Osteocyte (in vitro differentiated cells): ENCODE data around the gene PLEKHO1. TPM values are rescaled to one million over a fixed set of nuclear protein-coding genes. Genes with fewer than 3 reads are reported as not detected.
A peak's percentile ranks its signal among the peaks of the same experiment; 100 is the strongest.

Experiments used
- DNase-seq: peaks from one replicate; pipeline ENCODE4 v3.0.0; 2021; ENCODE audit warnings: mixed read lengths; ENCODE audit not compliant: unreplicated experiment; ENCODE audit errors: extremely low spot score
- H3K27ac Mint-ChIP-seq: one replicate; pipeline ENCODE4 v1.8.0; 2021; ENCODE audit warnings: mild to moderate bottlenecking, mixed read lengths; ENCODE audit not compliant: unreplicated experiment
- H3K27me3 Mint-ChIP-seq: one replicate; pipeline ENCODE4 v1.8.0; 2021; ENCODE audit warnings: mixed read lengths; ENCODE audit not compliant: unreplicated experiment
- H3K36me3 Mint-ChIP-seq: one replicate; pipeline ENCODE4 v1.8.0; 2021; ENCODE audit warnings: mixed read lengths; ENCODE audit not compliant: unreplicated experiment
- H3K4me1 Mint-ChIP-seq: one replicate; pipeline ENCODE4 v1.8.0; 2021; ENCODE audit warnings: mixed read lengths; ENCODE audit not compliant: unreplicated experiment
- H3K4me3 Mint-ChIP-seq: one replicate; pipeline ENCODE4 v1.8.0; 2021; ENCODE audit warnings: mild to moderate bottlenecking, moderate library complexity, mixed read lengths; ENCODE audit not compliant: unreplicated experiment
- H3K9me3 Mint-ChIP-seq: one replicate; pipeline ENCODE4 v1.8.0; 2021; ENCODE audit warnings: mixed read lengths; ENCODE audit not compliant: unreplicated experiment
- total RNA-seq: library from RNA; stranded (reverse); gene quantifications from 2 replicates; pipeline ENCODE4 v1.2.1, GENCODE V29; 2021
- TF ChIP-seq, protein P1 (sequence below): fragments of 200-600 bp; sonication (generic); IDR thresholded peaks from 2 replicates; pipeline ENCODE4 v1.5.0; 2021; ENCODE audit warnings: antibody characterized with exemption, mild to moderate bottlenecking, moderate library complexity

Gene PLEKHO1
- total RNA-seq, 1 donor from 2014 or later, result 52.2 TPM

DNA sequence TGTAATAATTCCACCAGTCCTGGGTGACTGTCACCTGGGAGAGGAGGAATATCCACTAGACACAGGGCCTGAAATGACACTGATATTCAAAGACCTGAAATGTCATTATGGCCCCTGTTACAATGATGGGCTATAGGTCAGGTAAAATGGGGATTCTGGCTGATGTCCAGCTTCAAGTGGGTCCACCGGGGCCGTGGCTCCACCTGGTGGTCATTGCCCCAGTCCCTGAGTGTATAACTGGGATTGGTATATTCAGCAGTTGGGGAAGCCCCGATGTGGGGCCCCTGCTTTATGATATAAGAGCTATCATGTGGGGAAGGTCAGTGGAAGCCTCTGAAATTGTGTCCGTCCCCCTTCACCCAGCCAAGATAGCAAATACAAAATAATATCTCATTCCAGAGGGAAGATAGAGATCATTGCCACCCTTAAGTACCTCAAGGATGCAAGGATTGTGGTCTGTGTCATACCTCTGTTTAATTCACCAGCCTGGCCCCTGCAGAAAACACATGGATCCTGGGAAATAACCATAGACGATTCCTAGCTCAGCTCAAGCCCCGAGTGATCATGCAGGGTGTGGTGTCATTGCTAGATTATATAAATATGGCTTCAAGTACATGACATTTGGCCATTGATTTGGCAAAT lies 19.4 kb downstream of the PLEKHO1 start:
- peak; percentile 87 for DNase-seq
- no peaks in the 10 kb centered on the region for H3K9me3 Mint-ChIP-seq
- TF ChIP-seq, protein P1, sequence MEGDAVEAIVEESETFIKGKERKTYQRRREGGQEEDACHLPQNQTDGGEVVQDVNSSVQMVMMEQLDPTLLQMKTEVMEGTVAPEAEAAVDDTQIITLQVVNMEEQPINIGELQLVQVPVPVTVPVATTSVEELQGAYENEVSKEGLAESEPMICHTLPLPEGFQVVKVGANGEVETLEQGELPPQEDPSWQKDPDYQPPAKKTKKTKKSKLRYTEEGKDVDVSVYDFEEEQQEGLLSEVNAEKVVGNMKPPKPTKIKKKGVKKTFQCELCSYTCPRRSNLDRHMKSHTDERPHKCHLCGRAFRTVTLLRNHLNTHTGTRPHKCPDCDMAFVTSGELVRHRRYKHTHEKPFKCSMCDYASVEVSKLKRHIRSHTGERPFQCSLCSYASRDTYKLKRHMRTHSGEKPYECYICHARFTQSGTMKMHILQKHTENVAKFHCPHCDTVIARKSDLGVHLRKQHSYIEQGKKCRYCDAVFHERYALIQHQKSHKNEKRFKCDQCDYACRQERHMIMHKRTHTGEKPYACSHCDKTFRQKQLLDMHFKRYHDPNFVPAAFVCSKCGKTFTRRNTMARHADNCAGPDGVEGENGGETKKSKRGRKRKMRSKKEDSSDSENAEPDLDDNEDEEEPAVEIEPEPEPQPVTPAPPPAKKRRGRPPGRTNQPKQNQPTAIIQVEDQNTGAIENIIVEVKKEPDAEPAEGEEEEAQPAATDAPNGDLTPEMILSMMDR, result peak; percentile 85
- no peak overlapping the region for H3K27ac Mint-ChIP-seq
- H3K4me3 Mint-ChIP-seq, result no peak overlapping the region
- H3K36me3 Mint-ChIP-seq, result no peaks in the 10 kb centered on the region
- no peaks in the 10 kb centered on the region for H3K27me3 Mint-ChIP-seq
- peaks cover 13% of the 10 kb centered on the region for H3K4me1 Mint-ChIP-seq

DNA sequence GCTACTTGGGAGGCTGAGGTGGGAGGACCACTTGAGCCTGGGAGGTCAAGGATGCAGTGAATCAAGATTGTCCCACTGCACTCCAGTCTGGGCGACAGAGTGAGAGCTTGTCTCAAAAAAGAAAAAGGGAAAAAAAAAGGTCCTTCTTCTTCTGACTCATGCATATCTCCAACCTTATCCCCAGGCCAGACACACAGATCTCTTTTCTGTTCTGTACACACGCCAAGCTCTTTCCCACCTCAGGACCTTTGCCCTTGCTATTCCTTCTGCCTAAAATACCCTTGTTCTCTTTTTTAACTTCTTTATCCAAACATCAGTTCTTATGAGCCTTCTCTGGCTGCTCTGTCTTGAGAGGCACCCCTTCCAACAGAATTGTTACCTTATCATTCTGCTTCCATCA lies 22.1 kb downstream of the PLEKHO1 start:
- no peak for DNase-seq
- H3K4me3 Mint-ChIP-seq, result no peak overlapping the region
- H3K27ac Mint-ChIP-seq, result no peak overlapping the region
- H3K36me3 Mint-ChIP-seq, result no peaks in the 10 kb centered on the region
- no peaks in the 10 kb centered on the region for H3K27me3 Mint-ChIP-seq
- H3K4me1 Mint-ChIP-seq, result peaks cover 10% of the 10 kb centered on the region
- TF ChIP-seq, protein P1, result no peak
- no peaks in the 10 kb centered on the region for H3K9me3 Mint-ChIP-seq

DNA sequence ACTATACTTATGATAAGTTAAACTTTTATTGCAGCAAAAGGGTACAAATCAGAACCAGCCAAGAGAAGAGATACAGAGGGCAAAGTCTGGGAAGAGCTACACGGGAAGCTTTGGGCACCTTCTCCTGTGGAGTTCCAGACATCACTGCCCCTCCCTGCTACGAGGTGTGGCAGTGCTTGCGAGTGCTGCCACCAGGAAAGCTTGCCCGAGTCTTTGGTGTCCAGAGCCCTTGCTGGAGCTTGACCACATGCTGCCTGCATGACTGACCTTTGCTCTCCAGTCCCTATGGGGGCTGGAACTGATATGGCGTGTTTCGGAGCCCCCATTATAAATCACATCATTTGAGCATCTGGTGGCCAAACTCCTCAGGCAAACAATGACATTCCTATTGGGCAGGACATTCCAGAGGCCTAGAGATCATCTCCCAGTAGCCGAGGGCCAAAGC lies 23.4 kb downstream of the PLEKHO1 start:
- Mint-ChIP-seq H3K4me3 (no peak overlapping the region), H3K4me1 (peaks cover 10% of the 10 kb centered on the region), H3K9me3 (no peaks in the 10 kb centered on the region), H3K27ac (no peak overlapping the region), H3K36me3 (no peaks in the 10 kb centered on the region), H3K27me3 (no peaks in the 10 kb centered on the region)
- no peak for DNase-seq
- TF ChIP-seq, protein P1, result no peak

DNA sequence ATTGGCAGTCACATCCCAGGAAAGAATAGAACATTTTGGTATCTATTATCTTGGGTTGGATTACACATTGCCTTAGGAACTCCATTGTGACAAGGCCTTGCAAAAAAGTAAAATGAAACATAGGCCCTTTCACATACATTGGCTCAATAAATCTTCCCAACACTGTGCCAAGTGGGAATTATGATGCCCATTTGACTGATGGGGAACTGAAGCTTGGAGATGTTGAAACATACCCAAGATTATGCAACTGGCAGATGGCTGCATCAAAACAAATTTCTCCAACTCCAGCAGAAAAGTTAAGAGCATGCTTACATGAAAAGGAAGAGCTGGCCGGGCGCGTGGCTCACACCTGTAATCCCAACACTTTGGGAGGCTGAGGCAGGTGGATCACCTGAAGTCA lies 26.9 kb downstream of the PLEKHO1 start:
- no peak overlapping the region for H3K4me3 Mint-ChIP-seq
- H3K27me3 Mint-ChIP-seq, result no peaks in the 10 kb centered on the region
- TF ChIP-seq, protein P1, result no peak
- DNase-seq, result no peak
- H3K4me1 Mint-ChIP-seq, result peaks cover 10% of the 10 kb centered on the region
- H3K27ac Mint-ChIP-seq, result no peak overlapping the region
- H3K36me3 Mint-ChIP-seq, result no peaks in the 10 kb centered on the region
- H3K9me3 Mint-ChIP-seq, result no peaks in the 10 kb centered on the region

DNA sequence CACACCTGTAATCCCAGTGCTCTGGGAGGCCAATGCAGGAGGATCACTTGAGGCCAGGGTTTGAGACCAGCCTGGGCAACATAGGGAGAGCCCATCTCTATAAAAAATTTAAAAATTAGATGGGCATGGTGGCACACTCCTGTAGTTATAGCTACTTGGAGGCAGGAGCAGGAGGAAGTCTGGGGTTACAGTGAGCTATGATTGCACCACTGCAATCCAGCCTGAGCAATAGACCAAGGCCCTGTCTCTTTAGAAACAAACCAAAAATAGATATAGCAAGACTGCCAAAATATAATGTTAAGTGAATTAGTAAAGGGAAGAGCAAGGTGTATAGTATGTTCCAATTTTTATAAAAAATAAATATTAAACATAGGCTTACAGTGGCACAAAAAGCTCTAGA lies 28.8 kb downstream of the PLEKHO1 start:
- TF ChIP-seq, protein P1, result no peak
- no peaks in the 10 kb centered on the region for H3K36me3 Mint-ChIP-seq
- peaks cover under 1% of the 10 kb centered on the region for H3K4me1 Mint-ChIP-seq
- H3K4me3 Mint-ChIP-seq, result no peak overlapping the region
- H3K27me3 Mint-ChIP-seq, result no peaks in the 10 kb centered on the region
- no peak for DNase-seq
- no peaks in the 10 kb centered on the region for H3K9me3 Mint-ChIP-seq
- no peak overlapping the region for H3K27ac Mint-ChIP-seq
